ENCODE results near the gene KLHL26.

Gene KLHL26

GRCh38 chr19:18649371-18650020 is 12.7 kb downstream of the KLHL26 start:
- DNase-seq, result no peak

- DNase-seq, result no peak
These were observed 13.2 kb downstream of the KLHL26 start for GRCh38 chr19:18650021-18650390.

GRCh38 chr19:18650468-18651041 is 13.7 kb downstream of the KLHL26 start:
- no peak for DNase-seq

- no peak for DNase-seq
These were observed 14.5 kb downstream of the KLHL26 start for GRCh38 chr19:18651300-18651699.

- DNase-seq, result no peak
These were observed 14.9 kb downstream of the KLHL26 start for GRCh38 chr19:18651733-18652132.

- no peak for DNase-seq
These were observed 17.0 kb downstream of the KLHL26 start for GRCh38 chr19:18653853-18654252.

GRCh38 chr19:18654469-18654868 is 17.6 kb downstream of the KLHL26 start:
- DNase-seq, result no peak

- no peak for DNase-seq
These were observed 18.5 kb downstream of the KLHL26 start for GRCh38 chr19:18655173-18655844.

GRCh38 chr19:18656337-18657086 is 19.7 kb downstream of the KLHL26 start:
- DNase-seq, result no peak

- DNase-seq, result no peak
These were observed 20.9 kb downstream of the KLHL26 start for GRCh38 chr19:18657590-18658365.

GRCh38 chr19:18658366-18658855 is 21.6 kb downstream of the KLHL26 start:
- no peak for DNase-seq

- no peak for DNase-seq
These were observed 22.6 kb downstream of the KLHL26 start for GRCh38 chr19:18659281-18660050.

GRCh38 chr19:18660051-18660910 is 23.5 kb downstream of the KLHL26 start:
- no peak for DNase-seq

GRCh38 chr19:18660939-18661670 is 24.3 kb downstream of the KLHL26 start:
- DNase-seq, result no peak

GRCh38 chr19:18662972-18663732 is 26.3 kb downstream of the KLHL26 start:
- DNase-seq, result no peak

- DNase-seq, result no peak
These were observed 27.2 kb downstream of the KLHL26 start for GRCh38 chr19:18663940-18664530.

- DNase-seq, result no peak
These were observed 29.0 kb downstream of the KLHL26 start for GRCh38 chr19:18665771-18666202.

- no peak for DNase-seq
These were observed 29.5 kb downstream of the KLHL26 start for GRCh38 chr19:18666317-18666716.

GRCh38 chr19:18666784-18667183 is 30.0 kb downstream of the KLHL26 start:
- DNase-seq, result no peak
